HEK293 (cell line): ENCODE data around the gene KRTAP5-11.

Experiments
- CTCF ChIA-PET: fragments of 350-600 bp; formaldehyde crosslinking; extraction: SDS; loops from one replicate; lab custom pipeline; 2021; ENCODE audit warnings: antibody characterized with exemption; lab: Yijun Ruan, JAX
- POLR2A ChIA-PET: fragments of 300-600 bp; formaldehyde crosslinking; extraction: SDS; loops from one replicate; lab custom pipeline; 2020; ENCODE audit warnings: antibody characterized with exemption, inconsistent platforms; lab: Yijun Ruan, JAX
- H3K27ac ChIP-seq: fragments of 200-500 bp; sonication (Bioruptor generic); 2 replicates; pipeline ENCODE4 v1.5.1; 2014; ENCODE audit warnings: low read depth, low read length, control low read depth, inconsistent platforms; ENCODE audit errors: extremely low read depth
- H3K36me3 ChIP-seq, 2 experiments: fragments of 200-500 bp in 1 of 2; sonication (Bioruptor generic) in 1 of 2; 1 replicate in 1 of 2; 2 replicates in 1 of 2; pipeline ENCODE4 v1.5.1; 2014 to 2017; ENCODE audit warnings: inconsistent platforms in 2 of 2, low read length in 2 of 2; ENCODE audit not compliant: control insufficient read depth in 2 of 2, insufficient read depth in 1 of 2
- H3K4me1 ChIP-seq: fragments of 200-500 bp; sonication (Bioruptor generic); 2 replicates; pipeline ENCODE4 v1.5.1; 2014; ENCODE audit warnings: mild to moderate bottlenecking, low read length, inconsistent platforms; ENCODE audit not compliant: control insufficient read depth, insufficient read depth
- H3K4me3 ChIP-seq: 2 replicates; pipeline ENCODE4 v1.5.1; 2011; ENCODE audit warnings: low read depth, mild to moderate bottlenecking, control low read depth, low read length, moderate library complexity
- H3K9me3 ChIP-seq: fragments of 200-500 bp; sonication (Bioruptor generic); 2 replicates; pipeline ENCODE4 v1.5.1; 2014; ENCODE audit warnings: low read depth, low read length, inconsistent platforms; ENCODE audit not compliant: control insufficient read depth, insufficient read depth
- KLF1 ChIP-seq: fragments of 450-650 bp; formaldehyde crosslinking; IDR thresholded peaks from 2 replicates; pipeline ENCODE4 v1.5.1; 2016; ENCODE audit warnings: missing biosample characterization, missing genetic modification characterization
- MZF1 ChIP-seq: fragments of 450-650 bp; formaldehyde crosslinking; IDR thresholded peaks from 2 replicates; pipeline ENCODE4 v1.5.1; 2017; ENCODE audit warnings: missing biosample characterization, missing genetic modification characterization, borderline replicate concordance
- SP2 ChIP-seq: fragments of 450-650 bp; formaldehyde crosslinking; IDR thresholded peaks from 2 replicates; pipeline ENCODE4 v1.5.1; 2016; ENCODE audit warnings: missing biosample characterization, missing genetic modification characterization
- SP3 ChIP-seq: fragments of 450-650 bp; formaldehyde crosslinking; IDR thresholded peaks from 2 replicates; pipeline ENCODE4 v1.5.1; 2016; ENCODE audit warnings: missing biosample characterization, missing genetic modification characterization
- TRIM28 ChIP-seq: IDR thresholded peaks from 2 replicates; pipeline ENCODE4 v1.6.1; 2011; ENCODE audit warnings: low read length, control low read depth, borderline replicate concordance
- YY2 ChIP-seq: fragments of 450-650 bp; formaldehyde crosslinking; IDR thresholded peaks from 2 replicates; pipeline ENCODE4 v1.5.1; 2016; ENCODE audit warnings: missing biosample characterization, missing genetic modification characterization
- ZBTB17 ChIP-seq: fragments of 450-650 bp; formaldehyde crosslinking; IDR thresholded peaks from 2 replicates; pipeline ENCODE4 v1.5.1; 2016; ENCODE audit warnings: missing biosample characterization, missing genetic modification characterization
- ZBTB7A ChIP-seq: fragments of 450-650 bp; formaldehyde crosslinking; IDR thresholded peaks from 2 replicates; pipeline ENCODE4 v1.5.1; 2016; ENCODE audit warnings: low read depth, missing biosample characterization, missing genetic modification characterization
- ZNF157 ChIP-seq: fragments of 450-650 bp; formaldehyde crosslinking; IDR thresholded peaks from 2 replicates; pipeline ENCODE4 v1.5.1; 2016; ENCODE audit warnings: missing biosample characterization, missing genetic modification characterization
- ZNF184 ChIP-seq: fragments of 450-650 bp; IDR thresholded peaks from 2 replicates; pipeline ENCODE4 v1.5.1; 2018; ENCODE audit warnings: missing biosample characterization, mild to moderate bottlenecking, missing genetic modification characterization
- ZNF19 ChIP-seq: fragments of 450-650 bp; formaldehyde crosslinking; IDR thresholded peaks from 2 replicates; pipeline ENCODE4; 2016; ENCODE audit warnings: missing biosample characterization, missing genetic modification characterization, low read depth
- ZNF202 ChIP-seq: fragments of 450-650 bp; formaldehyde crosslinking; IDR thresholded peaks from 2 replicates; pipeline ENCODE4 v1.5.1; 2016; ENCODE audit warnings: missing biosample characterization, missing genetic modification characterization, borderline replicate concordance
- ZNF223 ChIP-seq: fragments of 450-650 bp; formaldehyde crosslinking; IDR thresholded peaks from 2 replicates; pipeline ENCODE4 v1.5.1; 2016; ENCODE audit warnings: missing biosample characterization, missing genetic modification characterization
- ZNF514 ChIP-seq: fragments of 450-650 bp; formaldehyde crosslinking; IDR thresholded peaks from 2 replicates; pipeline ENCODE4 v1.5.1; 2016; ENCODE audit warnings: missing biosample characterization, missing genetic modification characterization
- ZNF530 ChIP-seq: fragments of 450-650 bp; formaldehyde crosslinking; IDR thresholded peaks from 2 replicates; pipeline ENCODE4 v1.5.1; 2016; ENCODE audit warnings: low read depth, missing biosample characterization, missing genetic modification characterization
- ZNF555 ChIP-seq: fragments of 450-650 bp; formaldehyde crosslinking; conservative IDR thresholded peaks from 2 replicates; pipeline ENCODE4 v1.5.1; 2017; ENCODE audit warnings: missing biosample characterization, mild to moderate bottlenecking, missing genetic modification characterization, inconsistent platforms
- ZNF621 ChIP-seq: fragments of 450-650 bp; formaldehyde crosslinking; IDR thresholded peaks from 2 replicates; pipeline ENCODE4 v1.5.1; 2017; ENCODE audit warnings: missing biosample characterization, missing genetic modification characterization
- TF ChIP-seq, protein P1 (sequence below): fragments of 450-650 bp; formaldehyde crosslinking; IDR thresholded peaks from 2 replicates; pipeline ENCODE4 v1.5.1; 2016; ENCODE audit warnings: missing biosample characterization, missing genetic modification characterization, borderline replicate concordance
- TF ChIP-seq, protein P2 (sequence below): fragments of 450-650 bp; formaldehyde crosslinking; IDR thresholded peaks from 2 replicates; pipeline ENCODE4 v1.5.1; 2017; ENCODE audit warnings: missing biosample characterization, missing genetic modification characterization
- TF ChIP-seq, protein P3 (sequence below): fragments of 450-650 bp; formaldehyde crosslinking; IDR thresholded peaks from 2 replicates; pipeline ENCODE4 v1.5.1; 2016; ENCODE audit warnings: missing biosample characterization, missing genetic modification characterization
- TF ChIP-seq, protein P4 (sequence below): fragments of 450-650 bp; formaldehyde crosslinking; IDR thresholded peaks from 2 replicates; pipeline ENCODE4 v1.5.1; 2016; ENCODE audit warnings: missing biosample characterization, missing genetic modification characterization
- TF ChIP-seq, protein P5 (sequence below): fragments of 450-650 bp; formaldehyde crosslinking; IDR thresholded peaks from 2 replicates; pipeline ENCODE4; 2016; ENCODE audit warnings: missing biosample characterization, missing genetic modification characterization

Gene KRTAP5-11

DNA sequence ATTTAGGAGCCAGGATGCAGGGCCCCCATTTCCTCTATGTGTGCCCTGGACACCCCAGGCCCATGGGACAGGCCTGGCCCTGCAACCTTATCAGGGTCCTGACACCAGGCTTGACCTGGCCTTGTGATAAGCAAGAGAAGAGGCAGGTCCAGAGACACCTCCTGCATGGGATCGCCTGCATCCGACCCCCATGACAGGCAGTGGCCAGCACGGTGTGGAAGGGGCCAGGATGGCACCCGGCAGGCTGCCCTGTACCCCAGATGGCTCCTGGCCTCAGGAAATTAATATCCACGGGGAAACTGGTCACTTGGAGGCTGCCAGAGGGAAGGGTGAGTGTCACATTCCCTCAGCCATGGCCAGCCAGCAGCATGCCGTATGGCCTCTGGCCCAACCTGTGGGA, 27.7 kb downstream of the KRTAP5-11 start:
- Histone ChIP-seq H3K9me3 (no peaks in the 10 kb centered on the region), H3K36me3 (no peaks in the 10 kb centered on the region), H3K4me3 (no peak overlapping the region), H3K4me1 (no peaks in the 10 kb centered on the region), H3K27ac (no peak overlapping the region)
- ChIA-PET POLR2A (no interaction called here), CTCF (no interaction called here)
- TF ChIP-seq ZNF621 (tag by site-specific recombination) (no peak), ZNF19 (no peak), KLF1 (tag by site-specific recombination) (no peak), ZNF514 (tag by site-specific recombination) (no peak), ZNF202 (tag by site-specific recombination) (no peak)

DNA sequence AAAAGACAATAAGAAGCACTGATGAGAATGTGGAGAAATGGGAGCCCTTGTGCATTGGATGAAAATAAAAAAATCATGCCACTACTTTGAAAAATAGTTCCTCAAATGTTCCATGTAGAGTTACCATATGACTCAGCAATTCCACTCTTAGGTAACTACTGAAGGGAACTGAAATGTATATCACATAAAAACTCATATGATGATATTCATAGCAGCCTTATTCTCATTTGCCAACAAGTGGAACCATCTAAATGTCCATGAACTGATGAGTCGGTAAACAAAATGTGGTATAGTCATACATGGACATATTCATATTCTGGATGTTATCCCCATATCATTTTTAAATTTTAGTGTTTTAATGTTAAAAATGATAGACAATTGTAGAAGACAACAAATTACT, 31.0 kb downstream of the KRTAP5-11 start:
- ChIA-PET CTCF (no interaction called here), POLR2A (no interaction called here)
- TF ChIP-seq ZNF530 = no peak
- no peak overlapping the region for H3K27ac ChIP-seq
- H3K9me3 ChIP-seq = no peaks in the 10 kb centered on the region
- no peaks in the 10 kb centered on the region for H3K4me1 ChIP-seq
- no peaks in the 10 kb centered on the region for H3K36me3 ChIP-seq
- no peak overlapping the region for H3K4me3 ChIP-seq

DNA sequence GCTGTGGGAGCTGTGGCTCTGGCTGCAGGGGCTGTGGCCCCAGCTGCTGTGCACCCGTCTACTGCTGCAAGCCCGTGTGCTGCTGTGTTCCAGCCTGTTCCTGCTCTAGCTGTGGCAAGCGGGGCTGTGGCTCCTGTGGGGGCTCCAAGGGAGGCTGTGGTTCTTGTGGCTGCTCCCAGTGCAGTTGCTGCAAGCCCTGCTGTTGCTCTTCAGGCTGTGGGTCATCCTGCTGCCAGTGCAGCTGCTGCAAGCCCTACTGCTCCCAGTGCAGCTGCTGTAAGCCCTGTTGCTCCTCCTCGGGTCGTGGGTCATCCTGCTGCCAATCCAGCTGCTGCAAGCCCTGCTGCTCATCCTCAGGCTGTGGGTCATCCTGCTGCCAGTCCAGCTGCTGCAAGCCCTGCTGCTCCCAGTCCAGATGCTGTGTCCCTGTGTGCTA, 33.9 kb downstream of the KRTAP5-11 start:
- ChIA-PET POLR2A (no interaction called here), CTCF (interaction anchor here (1.1 kb wide), 1 partner anchor 19 kb away, joined by 3 read pairs; no protein-coding TSS in a partner anchor)
- TF ChIP-seq ZNF157 (tag by site-specific recombination) (no peak), SP3 (tag by site-specific recombination) (no peak), ZNF184 (no peak), ZNF223 (tag by site-specific recombination) (no peak), ZBTB7A (tag by site-specific recombination) (no peak), MZF1 (tag by site-specific recombination) (no peak), TRIM28 (no peak), ZNF555 (tag by site-specific recombination) (no peak), YY2 (tag by site-specific recombination) (no peak), SP2 (tag by site-specific recombination) (no peak), ZBTB17 (no peak)
- TF ChIP-seq, protein P1, sequence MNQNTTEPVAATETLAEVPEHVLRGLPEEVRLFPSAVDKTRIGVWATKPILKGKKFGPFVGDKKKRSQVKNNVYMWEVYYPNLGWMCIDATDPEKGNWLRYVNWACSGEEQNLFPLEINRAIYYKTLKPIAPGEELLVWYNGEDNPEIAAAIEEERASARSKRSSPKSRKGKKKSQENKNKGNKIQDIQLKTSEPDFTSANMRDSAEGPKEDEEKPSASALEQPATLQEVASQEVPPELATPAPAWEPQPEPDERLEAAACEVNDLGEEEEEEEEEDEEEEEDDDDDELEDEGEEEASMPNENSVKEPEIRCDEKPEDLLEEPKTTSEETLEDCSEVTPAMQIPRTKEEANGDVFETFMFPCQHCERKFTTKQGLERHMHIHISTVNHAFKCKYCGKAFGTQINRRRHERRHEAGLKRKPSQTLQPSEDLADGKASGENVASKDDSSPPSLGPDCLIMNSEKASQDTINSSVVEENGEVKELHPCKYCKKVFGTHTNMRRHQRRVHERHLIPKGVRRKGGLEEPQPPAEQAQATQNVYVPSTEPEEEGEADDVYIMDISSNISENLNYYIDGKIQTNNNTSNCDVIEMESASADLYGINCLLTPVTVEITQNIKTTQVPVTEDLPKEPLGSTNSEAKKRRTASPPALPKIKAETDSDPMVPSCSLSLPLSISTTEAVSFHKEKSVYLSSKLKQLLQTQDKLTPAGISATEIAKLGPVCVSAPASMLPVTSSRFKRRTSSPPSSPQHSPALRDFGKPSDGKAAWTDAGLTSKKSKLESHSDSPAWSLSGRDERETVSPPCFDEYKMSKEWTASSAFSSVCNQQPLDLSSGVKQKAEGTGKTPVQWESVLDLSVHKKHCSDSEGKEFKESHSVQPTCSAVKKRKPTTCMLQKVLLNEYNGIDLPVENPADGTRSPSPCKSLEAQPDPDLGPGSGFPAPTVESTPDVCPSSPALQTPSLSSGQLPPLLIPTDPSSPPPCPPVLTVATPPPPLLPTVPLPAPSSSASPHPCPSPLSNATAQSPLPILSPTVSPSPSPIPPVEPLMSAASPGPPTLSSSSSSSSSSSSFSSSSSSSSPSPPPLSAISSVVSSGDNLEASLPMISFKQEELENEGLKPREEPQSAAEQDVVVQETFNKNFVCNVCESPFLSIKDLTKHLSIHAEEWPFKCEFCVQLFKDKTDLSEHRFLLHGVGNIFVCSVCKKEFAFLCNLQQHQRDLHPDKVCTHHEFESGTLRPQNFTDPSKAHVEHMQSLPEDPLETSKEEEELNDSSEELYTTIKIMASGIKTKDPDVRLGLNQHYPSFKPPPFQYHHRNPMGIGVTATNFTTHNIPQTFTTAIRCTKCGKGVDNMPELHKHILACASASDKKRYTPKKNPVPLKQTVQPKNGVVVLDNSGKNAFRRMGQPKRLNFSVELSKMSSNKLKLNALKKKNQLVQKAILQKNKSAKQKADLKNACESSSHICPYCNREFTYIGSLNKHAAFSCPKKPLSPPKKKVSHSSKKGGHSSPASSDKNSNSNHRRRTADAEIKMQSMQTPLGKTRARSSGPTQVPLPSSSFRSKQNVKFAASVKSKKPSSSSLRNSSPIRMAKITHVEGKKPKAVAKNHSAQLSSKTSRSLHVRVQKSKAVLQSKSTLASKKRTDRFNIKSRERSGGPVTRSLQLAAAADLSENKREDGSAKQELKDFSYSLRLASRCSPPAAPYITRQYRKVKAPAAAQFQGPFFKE (tag by site-specific recombination) = no peak
- TF ChIP-seq, protein P2, sequence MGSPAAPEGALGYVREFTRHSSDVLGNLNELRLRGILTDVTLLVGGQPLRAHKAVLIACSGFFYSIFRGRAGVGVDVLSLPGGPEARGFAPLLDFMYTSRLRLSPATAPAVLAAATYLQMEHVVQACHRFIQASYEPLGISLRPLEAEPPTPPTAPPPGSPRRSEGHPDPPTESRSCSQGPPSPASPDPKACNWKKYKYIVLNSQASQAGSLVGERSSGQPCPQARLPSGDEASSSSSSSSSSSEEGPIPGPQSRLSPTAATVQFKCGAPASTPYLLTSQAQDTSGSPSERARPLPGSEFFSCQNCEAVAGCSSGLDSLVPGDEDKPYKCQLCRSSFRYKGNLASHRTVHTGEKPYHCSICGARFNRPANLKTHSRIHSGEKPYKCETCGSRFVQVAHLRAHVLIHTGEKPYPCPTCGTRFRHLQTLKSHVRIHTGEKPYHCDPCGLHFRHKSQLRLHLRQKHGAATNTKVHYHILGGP = no peak
- TF ChIP-seq, protein P3, sequence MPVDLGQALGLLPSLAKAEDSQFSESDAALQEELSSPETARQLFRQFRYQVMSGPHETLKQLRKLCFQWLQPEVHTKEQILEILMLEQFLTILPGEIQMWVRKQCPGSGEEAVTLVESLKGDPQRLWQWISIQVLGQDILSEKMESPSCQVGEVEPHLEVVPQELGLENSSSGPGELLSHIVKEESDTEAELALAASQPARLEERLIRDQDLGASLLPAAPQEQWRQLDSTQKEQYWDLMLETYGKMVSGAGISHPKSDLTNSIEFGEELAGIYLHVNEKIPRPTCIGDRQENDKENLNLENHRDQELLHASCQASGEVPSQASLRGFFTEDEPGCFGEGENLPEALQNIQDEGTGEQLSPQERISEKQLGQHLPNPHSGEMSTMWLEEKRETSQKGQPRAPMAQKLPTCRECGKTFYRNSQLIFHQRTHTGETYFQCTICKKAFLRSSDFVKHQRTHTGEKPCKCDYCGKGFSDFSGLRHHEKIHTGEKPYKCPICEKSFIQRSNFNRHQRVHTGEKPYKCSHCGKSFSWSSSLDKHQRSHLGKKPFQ (tag by site-specific recombination) = no peak
- TF ChIP-seq, protein P4, sequence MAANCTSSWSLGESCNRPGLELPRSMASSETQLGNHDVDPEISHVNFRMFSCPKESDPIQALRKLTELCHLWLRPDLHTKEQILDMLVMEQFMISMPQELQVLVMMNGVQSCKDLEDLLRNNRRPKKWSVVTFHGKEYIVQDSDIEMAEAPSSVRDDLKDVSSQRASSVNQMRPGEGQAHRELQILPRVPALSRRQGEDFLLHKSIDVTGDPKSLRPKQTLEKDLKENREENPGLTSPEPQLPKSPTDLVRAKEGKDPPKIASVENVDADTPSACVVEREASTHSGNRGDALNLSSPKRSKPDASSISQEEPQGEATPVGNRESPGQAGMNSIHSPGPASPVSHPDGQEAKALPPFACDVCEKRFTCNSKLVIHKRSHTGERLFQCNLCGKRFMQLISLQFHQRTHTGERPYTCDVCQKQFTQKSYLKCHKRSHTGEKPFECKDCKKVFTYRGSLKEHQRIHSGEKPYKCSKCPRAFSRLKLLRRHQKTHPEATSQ (tag by site-specific recombination) = no peak
- TF ChIP-seq, protein P5, sequence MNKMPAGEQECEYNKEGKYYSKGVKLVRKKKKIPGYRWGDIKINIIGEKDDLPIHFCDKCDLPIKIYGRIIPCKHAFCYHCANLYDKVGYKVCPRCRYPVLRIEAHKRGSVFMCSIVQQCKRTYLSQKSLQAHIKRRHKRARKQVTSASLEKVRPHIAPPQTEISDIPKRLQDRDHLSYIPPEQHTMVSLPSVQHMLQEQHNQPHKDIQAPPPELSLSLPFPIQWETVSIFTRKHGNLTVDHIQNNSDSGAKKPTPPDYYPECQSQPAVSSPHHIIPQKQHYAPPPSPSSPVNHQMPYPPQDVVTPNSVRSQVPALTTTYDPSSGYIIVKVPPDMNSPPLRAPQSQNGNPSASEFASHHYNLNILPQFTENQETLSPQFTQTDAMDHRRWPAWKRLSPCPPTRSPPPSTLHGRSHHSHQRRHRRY (tag by site-specific recombination) = no peak
- no peaks in the 10 kb centered on the region for H3K4me1 ChIP-seq
- H3K9me3 ChIP-seq = no peaks in the 10 kb centered on the region
- H3K36me3 ChIP-seq = no peaks in the 10 kb centered on the region
- H3K27ac ChIP-seq = no peak overlapping the region
- H3K4me3 ChIP-seq = no peak overlapping the region
